ENCODE data around the gene ARHGEF39. TPM values are rescaled to one million over a fixed set of nuclear protein-coding genes. Genes with fewer than 3 reads are reported as not detected.
A peak's percentile ranks its signal among the peaks of the same experiment; 100 is the strongest.

Gene ARHGEF39
- total and polyA plus RNA-seq, 4 donors: 0.47 to 1.4 (median 1.3) TPM

- 80 to 87% methylated on average over 7 of the region's 7 CpGs for WGBS, 2 donors
- Histone ChIP-seq H3K4me1 (ENCODE audit: control insufficient read depth in 5 of 5, insufficient read depth in 5 of 5, low read length in 5 of 5) (peaks cover 0 to 8% (median 3%) of the 10 kb centered on the region in 5 donors), H3K9me3 (ENCODE audit: control insufficient read depth in 4 of 4, insufficient read depth in 3 of 4, low read length in 3 of 4) (no peaks in the 10 kb centered on the region), H3K36me3 (ENCODE audit: control insufficient read depth in 4 of 4, insufficient read depth in 4 of 4, low read length in 4 of 4) (no peaks in the 10 kb centered on the region), H3K9ac (ENCODE audit: insufficient read depth in 1 of 2, low read length in 2 of 2) (no peak overlapping the region), H3K27ac (ENCODE audit: low read depth in 1 of 2, low read length in 1 of 2) (peak overlapping the region in 1 of 2 donors; percentile 66), H3K27me3 (ENCODE audit: control insufficient read depth in 3 of 3, insufficient read depth in 3 of 3, low read length in 2 of 3) (no peaks in the 10 kb centered on the region), H3K4me3 (no peak overlapping the region)
- DNase-seq: no peak
- no peak for TF ChIP-seq CTCF (IDR thresholded peaks at IDR 0.05; ENCODE audit: control extremely low read depth, extremely low read depth)
- ATAC-seq (ENCODE audit: insufficient read depth, low FRiP score): peak; percentile 36
Observed at GRCh38 chr9:35651956-35652828, 12.8 kb downstream of the ARHGEF39 start.

GRCh38 chr9:35650341-35651158, 14.4 kb downstream of the ARHGEF39 start, which contains the start of gene SIT1:
TSS of gene SIT1 (minus strand) at chr9:35650931. CDS start at chr9:35650853, 78 bp downstream.
- H3K4me1 ChIP-seq (ENCODE audit: control insufficient read depth in 5 of 5, insufficient read depth in 5 of 5, low read length in 5 of 5): peaks cover 0 to 10% (median 5%) of the 10 kb centered on the region in 5 donors
- peak within 1 kb of the TSS in 1 of 2 donors; percentile 66 for H3K27ac ChIP-seq (ENCODE audit: low read depth in 1 of 2, low read length in 1 of 2)
- H3K9ac ChIP-seq (ENCODE audit: insufficient read depth in 1 of 2, low read length in 2 of 2): no peak within 1 kb of the TSS
- H3K4me3 ChIP-seq: no peak within 1 kb of the TSS
- no peaks in the 10 kb centered on the region for H3K9me3 ChIP-seq (ENCODE audit: control insufficient read depth in 4 of 4, insufficient read depth in 3 of 4, low read length in 3 of 4)
- no peak for DNase-seq
- no peaks in the 10 kb centered on the region for H3K27me3 ChIP-seq (ENCODE audit: control insufficient read depth in 3 of 3, insufficient read depth in 3 of 3, low read length in 2 of 3)
- no peak for TF ChIP-seq CTCF (IDR thresholded peaks at IDR 0.05; ENCODE audit: control extremely low read depth, extremely low read depth)
- 70 to 78% methylated on average over 22 of the region's 22 CpGs for WGBS, 2 donors
- ATAC-seq (ENCODE audit: insufficient read depth, low FRiP score): no peak
- no peaks in the 10 kb centered on the region for H3K36me3 ChIP-seq (ENCODE audit: control insufficient read depth in 4 of 4, insufficient read depth in 4 of 4, low read length in 4 of 4)

GRCh38 chr9:35649431-35650340, 15.3 kb downstream of the ARHGEF39 start:
- ATAC-seq (ENCODE audit: insufficient read depth, low FRiP score) (no peak), DNase-seq (no peak)
- Histone ChIP-seq H3K27ac (ENCODE audit: low read depth in 1 of 2, low read length in 1 of 2) (peak overlapping the region in 1 of 2 donors; percentile 4), H3K9me3 (ENCODE audit: control insufficient read depth in 4 of 4, insufficient read depth in 3 of 4, low read length in 3 of 4) (no peaks in the 10 kb centered on the region), H3K4me3 (no peak overlapping the region), H3K4me1 (ENCODE audit: control insufficient read depth in 5 of 5, insufficient read depth in 5 of 5, low read length in 5 of 5) (peaks cover 0 to 12% (median 5%) of the 10 kb centered on the region in 5 donors), H3K36me3 (ENCODE audit: control insufficient read depth in 4 of 4, insufficient read depth in 4 of 4, low read length in 4 of 4) (no peaks in the 10 kb centered on the region), H3K27me3 (ENCODE audit: control insufficient read depth in 3 of 3, insufficient read depth in 3 of 3, low read length in 2 of 3) (no peaks in the 10 kb centered on the region), H3K9ac (ENCODE audit: insufficient read depth in 1 of 2, low read length in 2 of 2) (no peak overlapping the region)
- no peak for TF ChIP-seq CTCF (IDR thresholded peaks at IDR 0.05; ENCODE audit: control extremely low read depth, extremely low read depth)
- 65 to 71% methylated on average over 25 to 26 of the region's 26 CpGs for WGBS, 2 donors
